Middle frontal gyrus (tissue), 1 donor: Measurements from ENCODE around the gene LRRC57.
"Not testable (repeated sequence)": the region's sequence is repeated elsewhere in the genome, so short reads cannot be mapped to it uniquely, and the experiment has no call there.

Experiments
- DNase-seq: peaks from one replicate; pipeline ENCODE4 v3.0.0-alpha.2; 2015; ENCODE audit warnings: low spot score; ENCODE audit errors: extremely low spot score

The LRRC57 gene

GRCh38 chr15:42548249-42549031 is at the start of gene LRRC57, which contains the start of gene HAUS2:
Gene LRRC57, minus strand, starts transcription at chr15:42548793. Its CDS starts 359 bp downstream, at chr15:42548434.
Gene HAUS2, plus strand, starts transcription at chr15:42548838. Its CDS starts 35 bp downstream, at chr15:42548873.
- DNase-seq, result peak; percentile 60

- DNase-seq, result no peak
Observed at GRCh38 chr15:42595626-42596240, 47.1 kb upstream of the LRRC57 start.

GRCh38 chr15:42594095-42594494 is 45.5 kb upstream of the LRRC57 start:
- DNase-seq, result no peak

GRCh38 chr15:42593143-42593542 is 44.5 kb upstream of the LRRC57 start:
- DNase-seq, result no peak

- no peak for DNase-seq
Observed at GRCh38 chr15:42592716-42593115, 44.1 kb upstream of the LRRC57 start.

GRCh38 chr15:42591238-42591934 is 42.8 kb upstream of the LRRC57 start:
- DNase-seq, result no peak

- DNase-seq, result no peak
Observed at GRCh38 chr15:42590619-42591237, 42.1 kb upstream of the LRRC57 start.

GRCh38 chr15:42584031-42584765 is 35.6 kb upstream of the LRRC57 start:
- no peak for DNase-seq

- DNase-seq, result no peak
Observed at GRCh38 chr15:42582569-42583375, 34.2 kb upstream of the LRRC57 start.

GRCh38 chr15:42581272-42581730 is 32.7 kb upstream of the LRRC57 start:
- DNase-seq, result peak; percentile 84

- no peak for DNase-seq
Observed at GRCh38 chr15:42578984-42579537, 30.5 kb upstream of the LRRC57 start.

- DNase-seq, result no peak
Observed at GRCh38 chr15:42577514-42578031, 29.0 kb upstream of the LRRC57 start.

- no peak for DNase-seq
Observed at GRCh38 chr15:42576776-42577175, 28.2 kb upstream of the LRRC57 start.

GRCh38 chr15:42576040-42576594 is 27.5 kb upstream of the LRRC57 start:
- no peak for DNase-seq

GRCh38 chr15:42575188-42576039 is 26.8 kb upstream of the LRRC57 start, which contains the start of gene STARD9:
Gene STARD9, plus strand, starts transcription at chr15:42575606. Its CDS starts 110 bp downstream, at chr15:42575716.
- peak; percentile 97 for DNase-seq

GRCh38 chr15:42558739-42559138 is 10.1 kb upstream of the LRRC57 start:
- no peak for DNase-seq

GRCh38 chr15:42556550-42557207 is 8.1 kb upstream of the LRRC57 start:
- DNase-seq, result not testable (repeated sequence)

GRCh38 chr15:42553554-42553953 is 5.0 kb upstream of the LRRC57 start:
- DNase-seq, result no peak
